ENCODE results near the gene BRD4.

DNA sequence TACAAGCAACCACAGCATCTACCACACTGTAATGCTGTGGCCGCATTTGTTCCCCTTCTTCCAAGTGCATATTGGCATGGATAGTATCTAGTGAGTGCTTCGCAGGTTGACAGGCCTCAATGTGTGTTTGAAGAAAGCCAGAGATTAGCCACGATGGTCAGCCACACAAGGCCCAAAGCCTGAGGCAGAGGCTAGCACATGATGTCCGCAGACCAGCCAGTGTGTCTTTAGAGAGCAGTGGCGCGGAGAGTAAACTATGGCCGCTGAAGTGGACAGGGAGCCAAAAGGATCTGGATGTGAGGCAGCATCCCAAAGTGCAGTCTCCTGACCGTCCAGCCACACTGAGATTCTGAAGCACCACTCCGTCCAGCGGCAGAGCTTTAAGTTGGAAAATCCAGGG, 36.0 kb downstream of the BRD4 start:
- TF ChIP-seq CTCF (conservative IDR thresholded peaks at IDR 0.05; ENCODE audit: low read length) (no peak), EZH2phosphoT487 (IDR thresholded peaks at IDR 0.05; ENCODE audit: borderline replicate concordance, low read depth, low read length) (no peak)

All from OCI-LY7 (cell line).